ENCODE data around the gene TEX2. TPM values are rescaled to one million over a fixed set of nuclear protein-coding genes. Genes with fewer than 3 reads are reported as not detected.

The TEX2 gene
- total RNA-seq (39.1 TPM), polyA plus RNA-seq (ENCODE audit: insufficient read depth, low read depth, low replicate concordance) (14.0 TPM)
- long read RNA-seq, donor 1, full-length matches to known transcripts = 1 of 1 reads
- long read RNA-seq, donor 1, partial matches to known transcripts = 0 of 1 reads
- long read RNA-seq, donor 1, other reads (novel, unspliced or antisense) = 0 of 1 reads
- long read RNA-seq, donor 2, partial matches to known transcripts = 6 of 6 reads
- long read RNA-seq, donor 2, other reads (novel, unspliced or antisense) = 0 of 6 reads
- long read RNA-seq, donor 3, full-length matches to known transcripts = 1 of 7 reads
- long read RNA-seq, donor 3, partial matches to known transcripts = 6 of 7 reads
- long read RNA-seq, donor 3, other reads (novel, unspliced or antisense) = 0 of 7 reads
- long read RNA-seq, donor 4, full-length matches to known transcripts = 1 of 1 reads
- long read RNA-seq, donor 4, partial matches to known transcripts = 0 of 1 reads
- long read RNA-seq, donor 4, other reads (novel, unspliced or antisense) = 0 of 1 reads
- long read RNA-seq, donor 5 = 0 reads
- long read RNA-seq, donor 6, full-length matches to known transcripts = 1 of 1 reads
- long read RNA-seq, donor 6, partial matches to known transcripts = 0 of 1 reads
- long read RNA-seq, donor 6, other reads (novel, unspliced or antisense) = 0 of 1 reads
- long read RNA-seq, donor 7, full-length matches to known transcripts = 9 of 31 reads
- long read RNA-seq, donor 7, partial matches to known transcripts = 18 of 31 reads
- long read RNA-seq, donor 7, other reads (novel, unspliced or antisense) = 4 of 31 reads
- long read RNA-seq, donor 8, full-length matches to known transcripts = 3 of 3 reads
- long read RNA-seq, donor 8, partial matches to known transcripts = 0 of 3 reads
- long read RNA-seq, donor 8, other reads (novel, unspliced or antisense) = 0 of 3 reads
- long read RNA-seq, donor 9, full-length matches to known transcripts = 2 of 2 reads
- long read RNA-seq, donor 9, partial matches to known transcripts = 0 of 2 reads
- long read RNA-seq, donor 9, other reads (novel, unspliced or antisense) = 0 of 2 reads
- long read RNA-seq, donor 10, full-length matches to known transcripts = 3 of 8 reads
- long read RNA-seq, donor 10, partial matches to known transcripts = 5 of 8 reads
- long read RNA-seq, donor 10, other reads (novel, unspliced or antisense) = 0 of 8 reads

GRCh38 chr17:64263000-64263766, at the start of gene TEX2:
Gene TEX2, minus strand, starts transcription at chr17:64263260. Its CDS starts 49,043 bp downstream, at chr17:64214217.
- peak within 1 kb of the TSS; percentile 89 to 97 (median 94) for H3K4me3 ChIP-seq (ENCODE audit: low read length in 3 of 3)

DNA sequence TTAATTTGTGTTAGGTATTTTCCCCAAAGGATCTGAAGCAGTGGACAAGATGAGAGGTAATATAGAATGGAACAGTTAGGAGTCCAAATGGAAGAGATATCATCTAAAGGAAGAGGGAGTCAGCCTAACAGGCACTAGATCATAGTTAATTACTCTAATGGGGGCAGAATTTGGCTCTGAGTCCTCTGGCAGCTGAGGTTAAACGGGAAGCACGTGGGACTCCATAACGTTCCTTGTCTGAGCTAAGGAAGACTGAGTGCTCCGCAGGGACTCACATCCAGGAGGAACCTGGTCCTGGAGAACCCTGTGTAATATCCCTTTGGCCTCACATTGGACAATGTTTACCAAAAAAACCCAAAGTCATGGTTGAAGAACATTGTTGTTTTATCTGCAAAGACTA, 46.6 kb upstream of the TEX2 start:
- no peaks in the 10 kb centered on the region for H3K9me3 ChIP-seq (ENCODE audit: control insufficient read depth in 2 of 3, insufficient read depth in 1 of 3, low read length in 3 of 3)
- H3K9ac ChIP-seq (ENCODE audit: low read length in 3 of 3) = no peak overlapping the region
- no peaks in the 10 kb centered on the region for H3K4me1 ChIP-seq (ENCODE audit: control insufficient read depth in 2 of 3, insufficient read depth in 2 of 3, low read depth in 1 of 3, low read length in 3 of 3)
- H3K36me3 ChIP-seq (ENCODE audit: control insufficient read depth in 2 of 3, insufficient read depth in 3 of 3, low read length in 3 of 3) = no peaks in the 10 kb centered on the region
- no peak overlapping the region for H3K27ac ChIP-seq (ENCODE audit: low read depth in 2 of 2, low read length in 2 of 2)
- no peaks in the 10 kb centered on the region for H3K27me3 ChIP-seq (ENCODE audit: control insufficient read depth, insufficient read depth, low read length)
- H3K4me3 ChIP-seq (ENCODE audit: low read length in 3 of 3) = no peak overlapping the region
- TF ChIP-seq, protein P1, sequence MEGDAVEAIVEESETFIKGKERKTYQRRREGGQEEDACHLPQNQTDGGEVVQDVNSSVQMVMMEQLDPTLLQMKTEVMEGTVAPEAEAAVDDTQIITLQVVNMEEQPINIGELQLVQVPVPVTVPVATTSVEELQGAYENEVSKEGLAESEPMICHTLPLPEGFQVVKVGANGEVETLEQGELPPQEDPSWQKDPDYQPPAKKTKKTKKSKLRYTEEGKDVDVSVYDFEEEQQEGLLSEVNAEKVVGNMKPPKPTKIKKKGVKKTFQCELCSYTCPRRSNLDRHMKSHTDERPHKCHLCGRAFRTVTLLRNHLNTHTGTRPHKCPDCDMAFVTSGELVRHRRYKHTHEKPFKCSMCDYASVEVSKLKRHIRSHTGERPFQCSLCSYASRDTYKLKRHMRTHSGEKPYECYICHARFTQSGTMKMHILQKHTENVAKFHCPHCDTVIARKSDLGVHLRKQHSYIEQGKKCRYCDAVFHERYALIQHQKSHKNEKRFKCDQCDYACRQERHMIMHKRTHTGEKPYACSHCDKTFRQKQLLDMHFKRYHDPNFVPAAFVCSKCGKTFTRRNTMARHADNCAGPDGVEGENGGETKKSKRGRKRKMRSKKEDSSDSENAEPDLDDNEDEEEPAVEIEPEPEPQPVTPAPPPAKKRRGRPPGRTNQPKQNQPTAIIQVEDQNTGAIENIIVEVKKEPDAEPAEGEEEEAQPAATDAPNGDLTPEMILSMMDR (IDR thresholded peaks at IDR 0.05; ENCODE audit: borderline replicate concordance, extremely low read depth, insufficient read depth) = no peak
- DNase-seq (no peak), FAIRE-seq (no peak)
- intact Hi-C loops (cut with DNase I) = loop anchor here (5.0 kb wide), 1 partner anchor 103 kb away; no protein-coding TSS in a partner anchor

More at GRCh38 chr17:64263000-64263766, at the start of gene TEX2:
- H3K36me3 ChIP-seq (ENCODE audit: control insufficient read depth in 2 of 3, insufficient read depth in 3 of 3, low read length in 3 of 3) = no peaks in the 10 kb centered on the region
- H3K4me1 ChIP-seq (ENCODE audit: control insufficient read depth in 2 of 3, insufficient read depth in 2 of 3, low read depth in 1 of 3, low read length in 3 of 3) = peaks cover 0 to 12% (median 11%) of the 10 kb centered on the region in 3 donors
- intact Hi-C loops (cut with DNase I) = no loop called here
- peak within 1 kb of the TSS; percentile 72 to 82 (median 75) for H3K9ac ChIP-seq (ENCODE audit: low read length in 3 of 3)
- H3K9me3 ChIP-seq (ENCODE audit: control insufficient read depth in 2 of 3, insufficient read depth in 1 of 3, low read length in 3 of 3) = no peaks in the 10 kb centered on the region
- DNase-seq (peak; percentile 91 to 97 (median 95)), FAIRE-seq (no peak)
- TF ChIP-seq, protein P1 (IDR thresholded peaks at IDR 0.05; ENCODE audit: borderline replicate concordance, extremely low read depth, insufficient read depth) = peak; percentile 4
- H3K27me3 ChIP-seq (ENCODE audit: control insufficient read depth, insufficient read depth, low read length) = no peaks in the 10 kb centered on the region
- peak within 1 kb of the TSS; percentile 75 to 84 for H3K27ac ChIP-seq (ENCODE audit: low read depth in 2 of 2, low read length in 2 of 2)

GRCh38 chr17:64309021-64309420, 46.0 kb upstream of the TEX2 start:
- intact Hi-C loops (cut with DNase I) = no loop called here
- TF ChIP-seq, protein P1 (IDR thresholded peaks at IDR 0.05; ENCODE audit: borderline replicate concordance, extremely low read depth, insufficient read depth) = no peak
- no peak for DNase-seq
- H3K9ac ChIP-seq (ENCODE audit: low read length in 3 of 3) = no peak overlapping the region
- H3K4me3 ChIP-seq (ENCODE audit: low read length in 3 of 3) = no peak overlapping the region
- H3K36me3 ChIP-seq (ENCODE audit: control insufficient read depth in 2 of 3, insufficient read depth in 3 of 3, low read length in 3 of 3) = no peaks in the 10 kb centered on the region
- H3K9me3 ChIP-seq (ENCODE audit: control insufficient read depth in 2 of 3, insufficient read depth in 1 of 3, low read length in 3 of 3) = no peaks in the 10 kb centered on the region
- no peaks in the 10 kb centered on the region for H3K27me3 ChIP-seq (ENCODE audit: control insufficient read depth, insufficient read depth, low read length)
- peak overlapping the region in 1 of 2 donors; percentile 43 for H3K27ac ChIP-seq (ENCODE audit: low read depth in 2 of 2, low read length in 2 of 2)
- H3K4me1 ChIP-seq (ENCODE audit: control insufficient read depth in 2 of 3, insufficient read depth in 2 of 3, low read depth in 1 of 3, low read length in 3 of 3) = no peaks in the 10 kb centered on the region
- no peak for FAIRE-seq
